T47D (cell line): ENCODE measurements around the gene DPP10.
"Not testable (repeated sequence)": the region's sequence is repeated elsewhere in the genome, so short reads cannot be mapped to it uniquely, and the experiment has no call there.

Experiments used
- DNase-seq, 2 experiments: peaks; one replicate each; pipeline versions ENCODE4 v3.0.0 to v3.0.0-alpha.2; 2011 to 2012; ENCODE audit warnings: low read depth in 1 of 2, low spot score in 1 of 2
- JUND ChIP-seq: IDR thresholded peaks from 2 replicates; pipeline ENCODE4 v1.6.1; 2012; ENCODE audit warnings: low read depth
- in situ Hi-C: cut with HindIII; loops from 2 replicates; pipeline ENCODE4 v1.10.0; 2016; ENCODE audit warnings: low sequenced_read_pairs, low pct_unique_long_range_greater_than_20kb

Gene DPP10

DNA sequence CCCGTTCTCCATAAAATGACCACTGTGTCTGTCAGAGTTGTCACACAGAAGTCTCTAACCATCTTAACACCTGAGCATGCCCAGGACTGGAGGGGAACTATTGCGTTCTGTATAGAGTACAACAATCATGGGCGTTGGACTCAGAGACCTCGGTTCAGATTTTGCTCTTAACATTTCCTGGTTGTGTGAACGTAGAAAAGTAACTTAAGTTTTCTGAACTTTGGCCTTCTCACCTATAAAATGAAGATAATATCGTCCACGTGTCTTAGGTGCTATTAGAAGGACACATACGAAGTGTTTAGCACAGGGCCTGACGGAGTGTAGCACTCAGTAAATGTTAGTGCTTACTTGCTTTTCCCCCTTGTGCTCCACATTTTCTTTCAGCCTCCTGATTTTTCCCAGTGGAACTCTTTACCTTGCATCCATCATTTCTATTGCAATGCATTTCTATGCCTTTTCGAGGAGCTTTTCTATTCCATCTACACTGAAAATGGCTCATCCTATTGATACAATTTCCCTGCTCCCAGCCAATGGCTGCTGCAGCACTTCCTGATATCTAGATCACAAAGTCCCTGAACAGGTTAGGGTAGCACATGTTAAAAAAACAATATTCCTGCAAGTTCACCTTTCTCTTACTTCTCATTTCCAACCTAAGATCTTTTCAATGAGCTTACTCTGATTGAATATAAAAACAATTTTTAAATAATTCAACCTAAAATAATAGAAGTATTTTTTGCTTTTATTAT is 22.7 kb downstream of the DPP10 start:
- no peak for TF ChIP-seq JUND
- in situ Hi-C loops = no loop called here
- no peak for DNase-seq

DNA sequence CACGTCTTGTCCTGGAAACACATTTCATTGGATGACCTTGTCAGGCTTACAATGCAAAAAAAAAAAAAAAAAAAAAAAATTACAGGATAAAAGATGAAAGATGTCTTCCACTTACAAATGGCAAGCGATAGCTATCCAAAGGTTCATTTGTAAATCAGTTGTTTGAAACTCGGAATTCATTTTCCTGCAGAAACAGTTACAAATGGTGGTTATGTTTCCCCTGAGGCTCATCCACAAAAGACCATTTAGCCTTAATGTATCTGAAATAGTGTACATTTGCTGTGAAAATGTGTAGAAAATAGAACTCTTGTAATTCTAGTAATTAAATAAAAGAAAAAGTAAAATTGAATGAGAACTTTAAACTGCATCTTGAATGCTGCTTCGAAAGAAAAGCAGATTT is 25.9 kb downstream of the DPP10 start:
- in situ Hi-C loops = no loop called here
- no peak for DNase-seq
- TF ChIP-seq JUND = no peak

DNA sequence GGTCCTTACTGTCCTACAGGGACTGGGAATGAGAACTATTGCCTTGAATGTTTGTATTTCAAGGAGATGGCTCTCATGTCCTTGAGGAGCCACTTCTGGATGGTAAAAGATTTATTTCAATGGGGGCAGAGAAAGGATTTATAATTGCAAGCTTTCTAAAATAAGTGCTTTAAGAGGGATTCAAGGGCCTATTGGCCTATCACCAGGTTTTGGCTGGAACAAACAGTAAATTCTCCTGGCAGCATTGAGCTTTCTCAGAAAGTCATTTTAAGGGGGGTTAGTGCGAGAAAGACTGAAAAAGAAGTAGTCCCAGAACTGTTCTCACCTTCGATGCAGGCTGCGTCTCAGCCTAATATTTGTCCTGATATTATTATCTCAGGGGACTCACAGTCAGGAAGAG is 29.8 kb downstream of the DPP10 start:
- no peak for TF ChIP-seq JUND
- in situ Hi-C loops = no loop called here
- no peak for DNase-seq

DNA sequence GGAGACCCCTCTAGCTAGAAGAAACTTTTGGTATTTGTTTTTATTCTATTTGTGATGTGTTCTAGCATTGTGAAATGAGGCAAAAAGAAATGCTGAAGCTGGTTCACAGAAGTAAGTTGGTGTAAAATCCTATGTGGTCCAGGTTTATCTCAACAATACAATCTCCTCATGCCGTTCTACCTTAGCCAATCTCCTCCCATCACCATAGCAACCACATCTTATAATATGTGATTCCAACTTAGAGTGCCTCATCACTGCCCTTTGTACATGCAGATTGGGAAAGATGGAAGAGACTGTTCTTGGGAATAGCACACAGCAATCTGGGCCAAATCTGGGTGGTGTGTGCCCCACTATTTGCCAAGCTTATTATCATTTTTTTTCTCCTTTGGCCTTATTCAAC is 30.3 kb downstream of the DPP10 start:
- no peak for DNase-seq
- TF ChIP-seq JUND = no peak
- in situ Hi-C loops = no loop called here

DNA sequence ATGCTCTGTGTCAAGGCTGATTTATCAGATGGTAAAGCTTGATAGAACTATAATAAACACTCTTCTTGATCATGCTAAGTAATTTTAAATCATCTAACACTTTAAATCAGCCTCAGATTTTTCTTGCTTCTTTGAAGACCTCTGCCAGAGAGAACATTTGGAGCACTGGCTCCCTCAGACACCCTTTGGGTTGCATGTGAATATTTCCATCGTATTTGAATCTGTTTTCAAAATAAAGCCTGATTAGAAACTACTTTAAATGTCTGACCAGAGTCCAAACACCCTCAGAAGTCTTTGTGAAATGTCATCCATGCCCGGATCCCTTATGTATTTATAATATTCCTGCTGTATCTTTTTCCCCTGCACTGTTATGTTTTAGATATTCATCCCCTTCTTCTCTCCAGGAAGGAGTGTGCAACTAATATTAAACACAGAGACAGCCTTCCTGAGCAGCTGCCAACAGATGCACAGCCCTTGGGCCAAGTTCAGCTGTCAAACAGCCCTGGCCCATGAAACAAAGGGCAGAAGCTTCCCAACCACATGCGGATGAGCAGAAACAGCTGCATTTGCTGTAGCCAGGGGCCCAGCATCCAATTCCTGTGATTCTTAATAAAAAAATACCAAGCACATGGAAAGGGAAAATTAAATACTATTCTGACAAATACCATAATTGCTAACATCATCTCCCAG is 46.5 kb downstream of the DPP10 start:
- no peak for DNase-seq
- in situ Hi-C loops = no loop called here
- TF ChIP-seq JUND = no peak

DNA sequence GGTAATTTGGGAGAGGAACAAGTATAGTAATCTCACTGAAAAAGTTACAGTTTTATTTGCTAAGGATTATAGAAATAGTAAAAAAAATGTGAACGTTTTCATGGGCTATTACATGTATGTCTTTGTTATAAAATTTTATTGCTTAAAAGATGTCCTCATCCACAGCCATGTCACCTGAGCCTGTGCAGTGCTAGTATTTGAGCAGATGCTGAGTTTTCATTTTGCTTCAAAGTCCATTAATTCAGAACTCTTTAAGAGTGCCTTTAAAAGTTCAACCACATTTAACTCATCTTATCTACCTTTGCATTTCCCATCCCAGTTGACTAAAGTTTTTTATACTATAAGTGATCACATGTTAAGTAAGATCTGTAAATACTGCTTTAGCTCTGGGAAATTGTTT is 52.6 kb downstream of the DPP10 start:
- no peak for DNase-seq
- TF ChIP-seq JUND = no peak
- in situ Hi-C loops = no loop called here

DNA sequence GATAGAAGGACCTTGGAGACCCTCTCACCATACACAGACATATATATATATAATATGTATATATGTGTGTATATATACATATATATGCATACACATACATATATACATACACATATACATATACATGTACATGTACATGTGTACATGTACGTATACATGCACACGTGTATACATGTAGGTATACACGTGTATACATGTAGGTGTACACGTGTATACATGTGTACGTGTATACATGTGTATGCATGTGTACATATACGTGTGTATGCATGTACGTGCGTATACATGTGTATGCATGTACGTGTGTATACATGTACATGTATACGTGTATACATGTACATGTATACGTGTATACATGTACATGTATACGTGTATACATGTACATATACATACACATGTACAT is 54.5 kb downstream of the DPP10 start:
- DNase-seq = no peak
- in situ Hi-C loops = no loop called here
- TF ChIP-seq JUND = no peak

DNA sequence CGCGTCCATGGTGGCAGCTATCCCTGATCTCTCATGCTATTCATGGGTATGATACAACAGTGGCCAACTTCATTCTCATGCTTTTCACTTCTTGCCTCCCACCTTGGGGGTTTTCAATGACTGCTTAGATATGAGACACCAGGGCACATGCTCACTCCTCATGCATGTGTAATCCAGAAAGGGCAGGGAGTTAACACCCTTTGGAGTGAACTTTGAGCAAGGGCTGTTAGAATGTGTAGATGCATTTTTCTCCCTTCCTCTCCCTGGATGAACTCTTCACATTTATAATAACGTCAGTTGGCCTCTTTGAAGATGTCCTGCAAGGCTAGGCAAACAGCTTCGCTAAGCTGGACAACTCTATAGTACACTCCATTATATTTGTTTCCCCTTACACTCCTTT is 56.7 kb downstream of the DPP10 start:
- in situ Hi-C loops = no loop called here
- no peak for DNase-seq
- TF ChIP-seq JUND = no peak

DNA sequence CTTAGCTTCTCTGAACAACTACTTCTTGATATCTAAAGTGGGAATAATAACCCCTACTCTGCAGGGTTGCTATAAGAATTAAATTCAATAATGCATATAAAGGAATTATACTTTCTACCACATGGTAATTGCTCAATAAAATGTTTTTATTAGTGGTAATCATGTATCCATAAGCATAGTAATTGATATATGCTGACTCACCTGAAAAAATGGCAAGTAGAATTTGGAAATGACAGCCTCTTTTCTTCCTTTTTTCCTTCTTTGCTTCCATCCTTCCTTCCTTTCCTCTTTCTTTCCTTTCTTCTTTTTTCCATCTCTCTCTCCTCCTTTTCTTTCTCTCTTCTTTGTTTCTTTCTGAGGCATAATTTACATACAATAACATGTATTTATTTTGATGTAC is 65.3 kb downstream of the DPP10 start:
- in situ Hi-C loops = no loop called here
- DNase-seq = no peak
- no peak for TF ChIP-seq JUND

DNA sequence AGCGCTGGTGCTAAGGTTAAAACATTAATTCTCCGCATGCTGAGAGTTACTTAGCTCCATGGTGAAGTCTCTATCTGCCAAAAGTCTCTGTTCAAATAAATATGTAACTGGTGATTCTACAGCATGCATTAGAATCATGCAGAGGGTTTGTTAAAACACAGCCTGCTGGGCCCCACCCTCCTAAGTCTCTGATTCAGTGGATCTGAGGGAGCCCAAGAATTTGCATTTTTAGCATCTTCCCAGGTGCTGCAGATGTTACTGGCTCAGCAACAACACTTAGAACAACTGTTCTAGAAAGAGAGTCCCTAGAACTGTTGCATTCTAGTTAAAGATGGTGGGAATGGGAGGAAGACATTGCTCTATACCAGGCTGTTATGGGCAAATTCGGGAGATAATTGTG is 73.4 kb downstream of the DPP10 start:
- no peak for TF ChIP-seq JUND
- in situ Hi-C loops = no loop called here
- DNase-seq = no peak

DNA sequence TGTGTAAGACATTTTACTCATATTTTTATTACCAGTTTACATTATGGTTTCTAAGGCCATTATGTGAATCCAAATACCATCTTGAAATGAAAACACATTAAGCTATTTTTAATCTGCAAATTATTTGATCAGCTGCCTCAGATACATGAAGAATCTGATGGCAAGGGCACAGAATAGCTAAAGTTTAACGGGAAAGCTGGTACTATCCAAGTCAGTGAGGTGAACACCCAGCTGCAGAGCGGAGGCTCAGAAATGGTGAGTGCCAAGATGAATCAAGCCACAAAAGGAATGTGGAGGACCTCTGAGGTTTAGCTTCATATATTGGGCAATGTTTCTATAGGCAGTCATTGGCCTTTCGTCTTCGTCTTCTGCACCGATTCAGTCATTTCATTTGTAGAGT is 75.1 kb downstream of the DPP10 start:
- in situ Hi-C loops = no loop called here
- TF ChIP-seq JUND = no peak
- no peak for DNase-seq

DNA sequence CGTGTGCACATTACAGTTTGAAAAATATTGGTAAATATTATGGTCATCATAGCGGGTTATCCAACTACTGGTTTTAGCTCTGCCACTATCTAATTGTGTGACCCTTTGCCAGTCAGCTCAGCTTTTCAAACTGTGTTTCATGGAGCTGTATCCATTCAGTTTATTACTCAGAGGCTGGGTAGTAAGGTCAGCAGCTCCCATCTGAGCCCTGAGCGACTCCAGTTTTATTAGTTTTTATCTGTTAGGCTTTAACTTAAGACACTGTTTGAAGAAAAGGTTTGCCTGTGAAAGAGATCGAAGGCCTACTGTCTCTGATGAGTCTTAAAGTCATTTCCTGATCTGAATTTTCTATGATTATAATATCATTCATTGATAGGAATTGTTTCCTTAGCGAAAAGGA is 76.3 kb downstream of the DPP10 start:
- in situ Hi-C loops = no loop called here
- no peak for TF ChIP-seq JUND

DNA sequence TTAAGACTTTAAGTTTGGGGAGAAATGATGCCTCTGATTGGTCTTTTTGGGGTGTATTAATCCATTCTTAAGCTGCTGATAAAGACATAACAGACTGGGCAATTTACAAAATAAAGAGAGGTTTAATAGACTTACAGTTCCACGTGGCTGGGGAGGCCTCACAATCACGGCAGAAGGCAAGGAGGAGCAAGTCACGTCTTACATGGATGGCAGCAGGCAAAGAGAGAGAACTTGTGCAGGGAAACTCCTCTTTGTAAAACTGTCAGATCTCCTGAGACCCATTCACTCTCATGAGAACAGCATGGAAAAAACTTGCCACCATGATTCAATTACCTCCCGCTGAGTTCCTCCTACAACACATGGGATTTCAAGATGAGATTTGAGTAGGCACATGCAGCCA is 80.2 kb downstream of the DPP10 start:
- in situ Hi-C loops, DNase-seq: not testable (repeated sequence)

More for the DNA sequence above, 76.3 kb downstream of the DPP10 start:
- DNase-seq = no peak

DNA sequence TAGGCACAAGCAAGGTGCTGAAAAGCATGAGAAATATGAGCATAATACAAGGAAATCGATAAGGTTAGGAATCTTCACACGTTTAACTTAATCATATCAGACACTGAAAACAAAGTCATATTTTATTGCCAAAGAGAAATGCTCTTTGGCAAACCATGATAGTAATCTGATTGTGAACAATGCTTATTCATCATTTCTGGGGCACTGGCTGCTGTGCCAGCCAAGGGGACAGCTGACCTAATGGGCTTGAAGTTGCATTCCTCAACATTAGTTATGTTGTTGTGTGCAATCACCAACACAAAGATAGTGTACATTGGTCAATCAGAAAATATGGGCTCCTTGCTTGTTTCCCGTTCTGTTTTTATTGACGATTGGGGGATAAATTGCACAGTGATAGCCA is 83.5 kb downstream of the DPP10 start:
- TF ChIP-seq JUND = no peak
- in situ Hi-C loops = no loop called here
- DNase-seq = no peak
